ENCODE results near the gene PLXNB1. TPM values are rescaled to one million over a fixed set of nuclear protein-coding genes. Genes with fewer than 3 reads are reported as not detected.
A peak's percentile ranks its signal among the peaks of the same experiment; 100 is the strongest.

The PLXNB1 gene
- total and polyA plus RNA-seq, 2 of the 13 experiments (the other 11 are each of a cell fraction or from before 2014, with no cell fraction given): 86.0 to 143 TPM

- Histone ChIP-seq H3K4me2 (ENCODE audit: low read depth, low read length) (no peak overlapping the region), H3K4me3 (replicated peaks in 1 of 3; ENCODE audit: insufficient read depth in 1 of 3, low read depth in 2 of 3, low read length in 3 of 3) (no peak overlapping the region), H3K36me3 (replicated peaks in 1 of 2; ENCODE audit: control insufficient read depth in 1 of 2, insufficient read depth in 2 of 2, low read length in 2 of 2) (no peaks in the 10 kb centered on the region), H3K79me2 (ENCODE audit: insufficient read depth, low read length) (no peaks in the 10 kb centered on the region), H3K27ac (ENCODE audit: extremely low read length, insufficient read depth, low read length) (no peak overlapping the region), H4K20me1 (ENCODE audit: insufficient read depth, low read length) (peaks cover 4% of the 10 kb centered on the region; the same call in 1 of the 2 replicates), H2AFZ (ENCODE audit: low read length) (no peak overlapping the region), H3K4me1 (ENCODE audit: insufficient read depth, low read length) (peaks cover 17% of the 10 kb centered on the region), H3K9me3 (ENCODE audit: low read length) (no peaks in the 10 kb centered on the region), H3K27me3 (ENCODE audit: control insufficient read depth in 1 of 2, insufficient read depth in 2 of 2, low read length in 2 of 2) (no peaks in the 10 kb centered on the region; a peak in 1 of 5 replicates), H3K9ac (ENCODE audit: insufficient read depth, low read depth, low read length) (no peak overlapping the region)
- in situ Hi-C loops (cut with HindIII; ENCODE audit: extremely low pct_ligation_motif_present, low pct_unique_long_range_greater_than_20kb) (no loop called here), intact Hi-C loops (cut with micrococcal nuclease; ENCODE audit: unreplicated experiment) (no loop called here)
- ATAC-seq: peak; percentile 30
- no TSS peak for BruUV-seq (replicated peaks)
- no peak for FAIRE-seq
- ChIA-PET POLR2A (interaction anchor here (0.7 to 4.0 kb wide), 3 partner anchors 31 to 42 kb away, joined by 3 to 59 read pairs (median 7); partner anchors contain the start of gene CCDC51), CTCF (ENCODE audit: low intra/inter-chr PET ratio, low total read pairs) (interaction anchor here (1.3 to 4.8 kb wide), 2 partner anchors 37 to 38 kb away, joined by 4 to 117 read pairs; no protein-coding TSS in a partner anchor)
- WGBS (ENCODE audit: low lambda C conversion rate): 31% methylated on average over 5 of the region's 9 CpGs
- no peak for DNase-seq (ENCODE audit: low spot score)
- TF ChIP-seq ZNF615 (CRISPR knock-in tag; IDR thresholded peaks at IDR 0.05; ENCODE audit: borderline replicate concordance) (no peak), SMARCC2 (IDR thresholded peaks at IDR 0.05) (no peak), RARG (CRISPR knock-in tag; IDR thresholded peaks at IDR 0.05; ENCODE audit: low read depth) (no peak), PAX8 (CRISPR knock-in tag; IDR thresholded peaks at IDR 0.05; ENCODE audit: borderline replicate concordance) (no peak), SNAPC2 (CRISPR knock-in tag; IDR thresholded peaks at IDR 0.05) (no peak), ZNF451 (CRISPR knock-in tag; IDR thresholded peaks at IDR 0.05) (no peak), ZNF616 (CRISPR knock-in tag; IDR thresholded peaks at IDR 0.05; ENCODE audit: low read depth) (no peak), POLR2AphosphoS2 (IDR thresholded peaks at IDR 0.05; ENCODE audit: low read depth, low read length) (no peak; the same call in 1 of the 2 replicates), SNRNP70 (IDR thresholded peaks at IDR 0.05; ENCODE audit: low read depth, low read length) (no peak), ZNF788 (CRISPR knock-in tag; IDR thresholded peaks at IDR 0.05; ENCODE audit: borderline replicate concordance) (no peak), THAP8 (CRISPR knock-in tag; IDR thresholded peaks at IDR 0.05; ENCODE audit: borderline replicate concordance) (no peak), POLR2G (IDR thresholded peaks at IDR 0.05; ENCODE audit: low read depth, low read length) (peak; percentile 71), HDAC6 (IDR thresholded peaks at IDR 0.05; ENCODE audit: low read depth, low read length) (no peak), ZNF343 (CRISPR knock-in tag; IDR thresholded peaks at IDR 0.05) (no peak), ZNF160 (CRISPR knock-in tag; IDR thresholded peaks at IDR 0.05) (no peak), NCOA1 (CRISPR knock-in tag; IDR thresholded peaks at IDR 0.05) (no peak), ZNF382 (CRISPR knock-in tag; IDR thresholded peaks at IDR 0.05; ENCODE audit: borderline replicate concordance) (no peak), CEBPB (IDR thresholded peaks at IDR 0.05; ENCODE audit: borderline replicate concordance, low read depth, low read length) (no peak), ZNF709 (CRISPR knock-in tag; IDR thresholded peaks at IDR 0.05) (0 out of 2 replicates have a peak, but pooled peaks have one; percentile 41)
- TF ChIP-seq, protein P1, sequence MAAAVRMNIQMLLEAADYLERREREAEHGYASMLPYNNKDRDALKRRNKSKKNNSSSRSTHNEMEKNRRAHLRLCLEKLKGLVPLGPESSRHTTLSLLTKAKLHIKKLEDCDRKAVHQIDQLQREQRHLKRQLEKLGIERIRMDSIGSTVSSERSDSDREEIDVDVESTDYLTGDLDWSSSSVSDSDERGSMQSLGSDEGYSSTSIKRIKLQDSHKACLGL (CRISPR knock-in tag; IDR thresholded peaks at IDR 0.05): peak; percentile 28; the same call in 1 of the 2 replicates
- TF ChIP-seq, protein P2, sequence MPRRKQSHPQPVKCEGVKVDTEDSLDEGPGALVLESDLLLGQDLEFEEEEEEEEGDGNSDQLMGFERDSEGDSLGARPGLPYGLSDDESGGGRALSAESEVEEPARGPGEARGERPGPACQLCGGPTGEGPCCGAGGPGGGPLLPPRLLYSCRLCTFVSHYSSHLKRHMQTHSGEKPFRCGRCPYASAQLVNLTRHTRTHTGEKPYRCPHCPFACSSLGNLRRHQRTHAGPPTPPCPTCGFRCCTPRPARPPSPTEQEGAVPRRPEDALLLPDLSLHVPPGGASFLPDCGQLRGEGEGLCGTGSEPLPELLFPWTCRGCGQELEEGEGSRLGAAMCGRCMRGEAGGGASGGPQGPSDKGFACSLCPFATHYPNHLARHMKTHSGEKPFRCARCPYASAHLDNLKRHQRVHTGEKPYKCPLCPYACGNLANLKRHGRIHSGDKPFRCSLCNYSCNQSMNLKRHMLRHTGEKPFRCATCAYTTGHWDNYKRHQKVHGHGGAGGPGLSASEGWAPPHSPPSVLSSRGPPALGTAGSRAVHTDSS (CRISPR knock-in tag; conservative IDR thresholded peaks at IDR 0.05): no peak
- TF ChIP-seq, protein P3, sequence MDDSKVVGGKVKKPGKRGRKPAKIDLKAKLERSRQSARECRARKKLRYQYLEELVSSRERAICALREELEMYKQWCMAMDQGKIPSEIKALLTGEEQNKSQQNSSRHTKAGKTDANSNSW (CRISPR knock-in tag; IDR thresholded peaks at IDR 0.05; ENCODE audit: borderline replicate concordance): no peak
These were observed 31.9 kb downstream of the PLXNB1 start for GRCh38 chr3:48397767-48398681.

All from HepG2 (cell line).